ENCODE results near the gene RPS15.

- TF ChIP-seq PKNOX1 (IDR thresholded peaks at IDR 0.05): no peak
- no peak for TF ChIP-seq BHLHE40 (IDR thresholded peaks at IDR 0.05; ENCODE audit: borderline replicate concordance)
- no peak for TF ChIP-seq SP1 (IDR thresholded peaks at IDR 0.05)
- TF ChIP-seq CTBP1 (IDR thresholded peaks at IDR 0.05; ENCODE audit: borderline replicate concordance): no peak
- TF ChIP-seq TARDBP (IDR thresholded peaks at IDR 0.05): no peak
- TF ChIP-seq ZNF384 (IDR thresholded peaks at IDR 0.05): no peak
Measured at GRCh38 chr19:1489463-1490310, 51.5 kb downstream of the RPS15 start.

Measured in HEK293T (cell line).